ENCODE results near the gene RBM47. TPM values are rescaled to one million over a fixed set of nuclear protein-coding genes. Genes with fewer than 3 reads are reported as not detected.

RBM47 gene
- total RNA-seq, 1 donor from 2014 or later = 37.8 TPM

- no peaks in the 10 kb centered on the region for H3K36me3 Mint-ChIP-seq
These were observed 53.8 kb downstream of the RBM47 start for GRCh38 chr4:40575846-40576245.

GRCh38 chr4:40573593-40574311, 55.9 kb downstream of the RBM47 start:
- H3K9me3 Mint-ChIP-seq = no peaks in the 10 kb centered on the region
- H3K36me3 Mint-ChIP-seq = peaks cover 3% of the 10 kb centered on the region
- H3K4me3 Mint-ChIP-seq = no peak overlapping the region
- peaks cover 32% of the 10 kb centered on the region for H3K4me1 Mint-ChIP-seq
- TF ChIP-seq CTCF (IDR thresholded peaks at IDR 0.05; ENCODE audit: unreplicated experiment) = no peak
- no peak for DNase-seq (ENCODE audit: low spot score in 2 of 2, unreplicated experiment in 2 of 2)
- H3K27ac Mint-ChIP-seq = peak overlapping the region; percentile 84
- H3K27me3 Mint-ChIP-seq (ENCODE audit: low read depth) = no peaks in the 10 kb centered on the region

More at GRCh38 chr4:40575846-40576245, 53.8 kb downstream of the RBM47 start:
- Mint-ChIP-seq H3K4me3 (no peak overlapping the region), H3K4me1 (peaks cover 32% of the 10 kb centered on the region), H3K27me3 (ENCODE audit: low read depth) (no peaks in the 10 kb centered on the region), H3K27ac (peak overlapping the region; percentile 96), H3K9me3 (no peaks in the 10 kb centered on the region)
- TF ChIP-seq CTCF (IDR thresholded peaks at IDR 0.05; ENCODE audit: unreplicated experiment) = no peak
- no peak for DNase-seq (ENCODE audit: low spot score in 2 of 2, unreplicated experiment in 2 of 2)

GRCh38 chr4:40572692-40573310, 56.9 kb downstream of the RBM47 start:
- DNase-seq (ENCODE audit: low spot score in 2 of 2, unreplicated experiment in 2 of 2) = no peak
- H3K4me1 Mint-ChIP-seq = peaks cover 32% of the 10 kb centered on the region
- H3K9me3 Mint-ChIP-seq = no peaks in the 10 kb centered on the region
- H3K27ac Mint-ChIP-seq = no peak overlapping the region
- H3K4me3 Mint-ChIP-seq = no peak overlapping the region
- peaks cover 3% of the 10 kb centered on the region for H3K36me3 Mint-ChIP-seq
- no peak for TF ChIP-seq CTCF (IDR thresholded peaks at IDR 0.05; ENCODE audit: unreplicated experiment)
- H3K27me3 Mint-ChIP-seq (ENCODE audit: low read depth) = no peaks in the 10 kb centered on the region

GRCh38 chr4:40571208-40571607, 58.5 kb downstream of the RBM47 start:
- peaks cover 16% of the 10 kb centered on the region for H3K4me1 Mint-ChIP-seq
- H3K36me3 Mint-ChIP-seq = peaks cover 3% of the 10 kb centered on the region
- H3K9me3 Mint-ChIP-seq = no peaks in the 10 kb centered on the region
- H3K27me3 Mint-ChIP-seq (ENCODE audit: low read depth) = no peaks in the 10 kb centered on the region
- no peak overlapping the region for H3K27ac Mint-ChIP-seq
- no peak for DNase-seq (ENCODE audit: low spot score in 2 of 2, unreplicated experiment in 2 of 2)
- no peak overlapping the region for H3K4me3 Mint-ChIP-seq
- no peak for TF ChIP-seq CTCF (IDR thresholded peaks at IDR 0.05; ENCODE audit: unreplicated experiment)

GRCh38 chr4:40570348-40571077, 59.2 kb downstream of the RBM47 start:
- H3K27ac Mint-ChIP-seq = no peak overlapping the region
- H3K4me1 Mint-ChIP-seq = peaks cover 15% of the 10 kb centered on the region
- H3K9me3 Mint-ChIP-seq = no peaks in the 10 kb centered on the region
- TF ChIP-seq CTCF (IDR thresholded peaks at IDR 0.05; ENCODE audit: unreplicated experiment) = no peak
- H3K4me3 Mint-ChIP-seq = no peak overlapping the region
- DNase-seq (ENCODE audit: low spot score in 2 of 2, unreplicated experiment in 2 of 2) = no peak
- no peaks in the 10 kb centered on the region for H3K27me3 Mint-ChIP-seq (ENCODE audit: low read depth)
- peaks cover 3% of the 10 kb centered on the region for H3K36me3 Mint-ChIP-seq
